HUES6 (cell line): ENCODE measurements around the gene HTATSF1.

Experiments used
- H3K27ac ChIP-seq: 2 replicates; pipeline ENCODE4 v1.7.0; 2013; ENCODE audit warnings: low read depth, mild to moderate bottlenecking, low read length, inconsistent platforms
- H3K27me3 ChIP-seq: 2 replicates; pipeline ENCODE4 v1.6.1; 2013; ENCODE audit warnings: low read length; ENCODE audit not compliant: control insufficient read depth, insufficient read depth
- H3K36me3 ChIP-seq: 2 replicates; pipeline ENCODE4 v1.6.1; 2013; ENCODE audit warnings: low read length; ENCODE audit not compliant: control insufficient read depth, insufficient read depth
- H3K4me1 ChIP-seq: 2 replicates; pipeline ENCODE4 v1.6.1; 2013; ENCODE audit warnings: low read length; ENCODE audit not compliant: control insufficient read depth, insufficient read depth
- H3K4me3 ChIP-seq: 2 replicates; pipeline ENCODE4 v1.5.1; 2013; ENCODE audit warnings: low read depth, low read length
- H3K9ac ChIP-seq: one replicate; pipeline ENCODE4 v1.6.1; 2013; ENCODE audit warnings: mild to moderate bottlenecking, low read length
- H3K9me3 ChIP-seq: 2 replicates; pipeline ENCODE4 v1.6.1; 2013; ENCODE audit warnings: low read depth, low read length; ENCODE audit not compliant: control insufficient read depth, insufficient read depth

Gene HTATSF1

DNA sequence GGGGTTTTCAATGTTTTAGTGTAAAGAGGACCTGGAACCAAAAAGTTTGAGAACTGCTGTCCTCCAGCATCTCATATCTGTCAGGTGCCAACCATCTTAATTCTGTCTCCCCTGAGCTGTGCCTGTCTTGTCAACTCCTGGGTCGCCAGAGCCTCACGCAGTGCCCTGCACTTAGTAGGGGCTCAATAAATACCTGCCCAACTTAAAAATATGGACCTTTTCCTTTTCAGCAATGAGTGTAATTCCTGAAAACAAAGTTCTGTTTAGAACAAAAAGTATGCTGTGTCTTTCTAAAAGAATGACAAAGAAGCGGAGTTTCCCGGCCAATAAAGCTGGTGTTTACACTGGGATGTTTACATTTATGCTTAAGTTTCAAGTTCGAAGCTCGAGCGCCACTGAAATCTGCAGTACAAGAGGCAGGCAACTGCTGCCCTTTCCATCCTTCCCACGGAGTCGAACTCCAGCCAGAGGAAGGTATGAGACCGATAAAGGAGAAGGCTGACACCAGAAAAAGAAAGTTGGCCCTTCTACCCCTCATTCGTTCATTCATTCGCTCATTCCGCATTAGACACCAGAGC lies 1.1 kb upstream of the HTATSF1 start:
- peak overlapping the region; percentile 43 for H3K9ac ChIP-seq
- H3K4me1 ChIP-seq: no peaks in the 10 kb centered on the region
- no peaks in the 10 kb centered on the region for H3K9me3 ChIP-seq
- no peaks in the 10 kb centered on the region for H3K27me3 ChIP-seq
- H3K36me3 ChIP-seq: peaks cover 14% of the 10 kb centered on the region
- H3K27ac ChIP-seq: peak overlapping the region; percentile 85; the same call in 1 of the 2 replicates
- H3K4me3 ChIP-seq: peak overlapping the region; percentile 79

DNA sequence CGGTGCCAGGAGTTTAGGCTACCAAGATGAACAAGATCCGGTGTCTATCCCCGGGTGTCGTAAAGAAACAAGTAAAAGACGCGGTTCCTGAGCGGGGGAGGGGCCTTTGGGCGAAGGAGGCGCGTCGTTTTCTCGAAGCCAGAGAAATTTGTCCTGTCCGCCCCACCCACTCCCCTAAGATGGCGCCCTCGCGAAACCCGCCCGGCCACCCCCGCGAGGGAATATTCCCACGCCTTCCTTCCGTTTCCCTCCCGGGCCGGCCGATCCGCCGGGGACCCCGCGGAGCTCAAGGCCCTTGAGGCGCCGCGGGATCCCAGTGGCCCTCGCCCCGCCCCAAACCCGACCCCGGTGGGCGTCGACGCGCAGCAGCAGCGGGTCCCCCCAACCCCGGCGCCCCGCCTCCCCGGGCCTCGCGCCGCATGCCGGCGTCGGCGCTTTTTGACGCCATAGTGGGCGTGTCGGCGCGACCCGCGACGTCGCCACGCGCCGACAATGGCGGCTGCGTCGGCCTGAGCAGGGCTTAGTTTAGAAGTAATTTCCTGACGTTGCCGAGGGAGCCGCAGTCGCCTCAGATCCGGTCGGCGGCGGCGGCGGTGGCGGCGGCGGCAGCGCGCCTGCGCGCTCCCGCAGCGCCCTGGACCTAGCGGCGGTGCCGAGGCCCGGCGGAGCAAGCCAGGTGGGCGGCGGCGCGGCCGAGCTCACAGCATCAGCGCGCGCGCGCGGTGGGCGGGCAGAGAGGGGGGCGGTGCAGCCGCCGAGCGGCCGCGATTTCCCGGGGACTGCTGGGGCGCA lies 432 bp upstream of the HTATSF1 start:
- peak overlapping the region; percentile 79 for H3K4me3 ChIP-seq
- H3K4me1 ChIP-seq: no peaks in the 10 kb centered on the region
- peak overlapping the region; percentile 75 for H3K9ac ChIP-seq
- H3K27ac ChIP-seq: peak overlapping the region; percentile 85
- no peaks in the 10 kb centered on the region for H3K9me3 ChIP-seq
- H3K27me3 ChIP-seq: no peaks in the 10 kb centered on the region
- H3K36me3 ChIP-seq: peaks cover 19% of the 10 kb centered on the region

DNA sequence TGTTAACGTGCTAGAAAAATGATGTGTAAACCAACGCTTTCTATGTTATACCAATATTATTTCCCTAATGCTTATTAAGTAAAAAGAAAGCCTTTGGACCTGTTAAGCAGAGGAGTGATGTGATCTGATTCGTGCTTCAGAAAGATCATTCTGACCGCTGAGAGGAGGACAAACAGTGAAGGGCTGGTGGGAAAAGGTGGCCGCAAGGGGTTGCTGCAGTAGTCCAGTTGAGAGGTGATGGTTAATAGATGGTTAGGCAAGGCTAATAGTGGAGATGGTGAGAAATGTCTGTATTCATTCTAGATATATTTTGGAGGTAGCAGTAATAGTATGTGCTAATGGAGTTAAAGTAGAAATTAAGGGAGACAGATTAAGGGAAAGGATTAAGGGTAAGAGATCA lies 21.7 kb downstream of the HTATSF1 start:
- H3K4me3 ChIP-seq: no peak overlapping the region
- H3K9ac ChIP-seq: no peak overlapping the region
- H3K4me1 ChIP-seq: no peaks in the 10 kb centered on the region
- no peaks in the 10 kb centered on the region for H3K36me3 ChIP-seq
- H3K27me3 ChIP-seq: peaks cover 28% of the 10 kb centered on the region
- H3K27ac ChIP-seq: no peak overlapping the region
- H3K9me3 ChIP-seq: no peaks in the 10 kb centered on the region

DNA sequence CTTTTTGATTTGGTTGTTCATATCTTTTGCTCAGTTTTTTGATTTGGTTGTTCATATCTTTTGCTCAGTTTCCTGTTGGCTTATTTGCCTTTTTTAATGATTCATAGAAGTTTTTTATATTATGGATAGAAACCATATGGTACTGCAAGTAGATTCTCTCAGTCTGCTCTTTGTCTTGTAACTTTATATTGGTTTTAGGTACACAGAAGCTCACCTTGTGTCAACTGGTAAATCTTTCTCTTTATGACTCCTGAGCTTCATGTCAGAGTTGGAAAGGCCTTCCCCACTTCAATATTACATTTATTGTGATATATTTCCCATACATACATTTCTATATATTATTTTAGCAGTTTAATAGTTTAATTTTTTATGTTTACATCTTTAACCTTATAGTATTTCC lies 26.4 kb downstream of the HTATSF1 start:
- no peak overlapping the region for H3K27ac ChIP-seq
- no peaks in the 10 kb centered on the region for H3K9me3 ChIP-seq
- H3K4me3 ChIP-seq: no peak overlapping the region
- peaks cover 22% of the 10 kb centered on the region for H3K27me3 ChIP-seq
- no peaks in the 10 kb centered on the region for H3K4me1 ChIP-seq
- no peaks in the 10 kb centered on the region for H3K36me3 ChIP-seq
- H3K9ac ChIP-seq: no peak overlapping the region

DNA sequence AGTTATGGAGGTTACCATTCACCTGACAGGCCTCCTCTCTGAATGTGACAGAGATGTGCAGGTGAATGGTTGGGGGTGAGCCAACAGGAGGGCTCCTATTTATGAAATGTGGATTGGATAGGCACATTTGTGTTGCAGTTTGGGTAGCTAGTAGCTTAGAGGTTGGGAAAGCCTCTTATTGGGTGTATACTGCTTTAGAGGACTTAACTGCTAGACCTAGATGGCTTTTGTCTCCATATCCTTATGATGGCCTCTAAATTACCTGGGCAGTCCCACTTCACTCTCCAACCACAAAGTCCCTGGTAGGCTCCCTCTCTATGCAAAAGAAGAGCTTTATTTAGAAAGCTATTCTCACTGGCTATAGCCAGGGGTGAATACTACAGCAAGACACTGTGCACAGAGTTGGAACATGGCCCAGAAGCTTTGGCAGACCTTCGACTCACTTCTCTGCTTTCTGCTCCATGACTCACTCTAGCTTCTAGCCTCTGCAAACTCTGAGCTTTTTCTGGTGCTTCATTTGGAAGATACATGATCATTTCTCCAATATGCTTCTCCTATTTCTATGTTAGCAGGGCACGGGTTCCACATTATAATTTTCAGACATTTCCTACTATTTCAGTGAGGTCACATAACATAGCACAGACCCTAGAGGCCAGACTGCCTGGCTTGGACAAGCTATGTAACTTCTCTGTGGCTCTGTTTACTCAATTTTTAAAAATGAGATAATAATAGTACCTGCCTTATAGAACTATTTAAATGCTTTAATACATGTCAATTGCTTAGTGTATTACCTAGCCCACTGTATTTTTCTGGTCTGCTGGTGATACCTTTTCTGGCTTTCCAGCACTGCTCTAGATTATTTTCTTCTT lies 28.6 kb downstream of the HTATSF1 start:
- H3K36me3 ChIP-seq: no peaks in the 10 kb centered on the region
- H3K4me3 ChIP-seq: no peak overlapping the region
- no peaks in the 10 kb centered on the region for H3K4me1 ChIP-seq
- peaks cover 10% of the 10 kb centered on the region for H3K27me3 ChIP-seq
- no peak overlapping the region for H3K9ac ChIP-seq
- H3K9me3 ChIP-seq: no peaks in the 10 kb centered on the region
- H3K27ac ChIP-seq: no peak overlapping the region

DNA sequence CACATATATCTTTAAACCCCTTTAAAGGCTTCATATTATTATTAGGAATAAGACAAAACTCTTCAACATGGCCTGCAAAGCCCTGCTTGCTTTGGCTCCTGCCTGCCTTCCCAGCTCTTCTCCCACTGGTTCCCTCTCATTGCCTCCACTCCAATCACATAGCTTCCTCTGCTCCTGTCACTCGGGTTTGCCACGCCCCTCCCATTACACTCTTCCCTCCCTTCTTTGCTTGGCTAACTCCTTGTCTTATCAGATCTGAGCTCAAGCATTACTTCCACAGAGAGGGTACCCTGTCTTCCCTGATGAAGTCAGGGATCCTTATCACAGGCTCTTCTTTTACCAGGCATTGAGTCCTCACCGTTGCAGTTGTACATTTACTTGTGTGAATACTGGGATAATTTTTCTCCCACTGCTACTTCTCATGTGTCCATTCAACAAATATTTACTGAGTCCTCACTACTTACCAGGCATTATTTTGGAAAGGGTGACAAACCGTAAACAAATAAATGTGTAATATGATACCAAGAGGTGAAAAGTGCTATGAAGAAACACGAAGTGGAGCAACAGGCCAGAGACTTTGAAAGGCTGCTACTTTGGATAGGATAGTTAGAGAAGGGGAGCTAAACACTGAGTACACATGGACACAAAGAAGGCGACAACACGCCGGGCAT lies 31.4 kb downstream of the HTATSF1 start:
- Histone ChIP-seq H3K9ac (no peak overlapping the region), H3K36me3 (no peaks in the 10 kb centered on the region), H3K27ac (no peak overlapping the region), H3K4me1 (no peaks in the 10 kb centered on the region), H3K9me3 (no peaks in the 10 kb centered on the region), H3K27me3 (peaks cover 16% of the 10 kb centered on the region; the same call in 1 of the 2 replicates), H3K4me3 (no peak overlapping the region)

DNA sequence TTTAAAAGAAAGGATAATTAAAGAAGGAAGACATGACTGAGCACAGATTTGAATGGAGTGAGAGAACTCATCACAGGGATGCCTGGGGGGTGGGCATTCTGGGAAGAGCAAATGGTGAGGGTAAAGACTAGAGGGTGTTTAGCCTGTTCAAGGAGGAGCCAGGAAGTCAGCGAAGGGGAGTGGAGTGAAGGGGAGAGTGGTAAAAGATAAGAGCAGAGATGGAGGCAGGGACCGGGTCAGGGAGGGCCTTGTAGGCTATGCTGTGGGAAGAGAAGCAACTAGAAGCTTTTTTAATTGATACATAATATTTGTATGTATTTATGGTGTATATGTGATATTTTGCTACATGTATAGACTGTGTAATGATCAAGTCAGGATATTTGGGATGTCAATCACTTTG lies 32.4 kb downstream of the HTATSF1 start:
- H3K9me3 ChIP-seq: no peaks in the 10 kb centered on the region
- H3K27ac ChIP-seq: no peak overlapping the region
- peaks cover 16% of the 10 kb centered on the region; the same call in 1 of the 2 replicates for H3K27me3 ChIP-seq
- no peak overlapping the region for H3K9ac ChIP-seq
- H3K4me3 ChIP-seq: no peak overlapping the region
- no peaks in the 10 kb centered on the region for H3K36me3 ChIP-seq
- no peaks in the 10 kb centered on the region for H3K4me1 ChIP-seq

DNA sequence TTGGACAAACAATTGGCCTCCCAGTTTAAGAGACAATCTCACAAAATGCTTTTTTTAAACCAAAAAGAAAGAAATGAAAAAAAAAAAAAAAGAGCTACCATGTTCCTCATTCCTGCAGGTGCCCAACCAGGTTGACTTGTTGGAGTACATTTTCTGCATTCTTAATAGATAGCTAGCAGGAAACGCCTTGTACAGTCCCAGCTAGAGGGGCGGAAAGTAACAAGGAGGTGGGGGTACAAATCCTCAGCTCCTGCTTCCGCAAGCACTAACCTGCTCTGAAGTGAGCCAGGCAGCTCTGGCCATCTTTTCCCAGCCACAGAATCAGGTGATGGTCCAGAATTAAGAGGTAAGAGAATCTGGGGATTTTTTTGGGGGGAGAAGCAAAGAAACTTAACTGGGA lies 34.6 kb downstream of the HTATSF1 start, which contains the start of gene VGLL1:
VGLL1 (plus strand) TSS at position 265 of the 400 bp plus-strand sequence. CDS start 3,806 bp downstream, outside the sequence.
- no peaks in the 10 kb centered on the region for H3K9me3 ChIP-seq
- peaks cover 20% of the 10 kb centered on the region for H3K27me3 ChIP-seq
- H3K27ac ChIP-seq: no peak within 1 kb of the TSS
- H3K4me3 ChIP-seq: no peak within 1 kb of the TSS
- H3K36me3 ChIP-seq: no peaks in the 10 kb centered on the region
- no peaks in the 10 kb centered on the region for H3K4me1 ChIP-seq
- no peak within 1 kb of the TSS for H3K9ac ChIP-seq

DNA sequence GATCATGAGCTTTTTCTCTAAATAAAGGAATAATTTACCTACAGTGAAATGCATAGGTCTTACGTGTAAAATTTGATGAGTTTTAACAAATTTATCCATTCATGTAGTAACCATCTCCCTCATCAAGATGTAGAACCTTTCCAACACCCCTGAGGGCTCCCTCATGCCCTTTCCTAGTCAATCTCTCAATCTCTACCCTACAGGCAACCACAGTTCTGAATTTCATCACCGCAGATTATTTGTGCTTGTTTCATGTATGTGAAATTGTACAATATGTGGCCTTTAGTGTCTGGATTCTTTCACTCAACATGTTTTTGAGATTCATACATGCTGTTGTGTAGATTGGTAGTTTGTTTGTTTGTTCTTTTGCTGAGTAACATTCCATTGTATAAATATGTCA lies 36.7 kb downstream of the HTATSF1 start:
- Histone ChIP-seq H3K9me3 (no peaks in the 10 kb centered on the region), H3K4me3 (no peak overlapping the region), H3K27me3 (peaks cover 24% of the 10 kb centered on the region), H3K4me1 (no peaks in the 10 kb centered on the region), H3K36me3 (no peaks in the 10 kb centered on the region), H3K27ac (no peak overlapping the region), H3K9ac (no peak overlapping the region)

DNA sequence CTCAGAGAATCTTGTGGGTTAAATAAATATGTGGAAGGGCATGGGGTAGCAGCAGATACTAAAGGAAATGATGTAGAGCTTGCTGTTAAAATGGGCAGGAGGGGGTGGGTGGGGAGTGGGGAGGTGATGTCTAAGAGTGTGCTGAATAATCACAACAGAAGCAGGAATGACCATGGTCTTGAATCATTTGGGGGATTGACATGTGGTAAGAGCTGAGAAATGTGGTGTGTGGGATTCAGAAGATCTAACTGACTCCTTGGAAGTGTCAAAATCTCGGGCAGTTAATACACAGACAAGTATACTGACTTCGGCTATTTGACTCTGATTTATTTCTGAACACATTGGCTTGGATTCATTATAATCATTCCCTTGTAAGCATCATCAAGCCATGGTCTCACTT lies 41.4 kb downstream of the HTATSF1 start:
- Histone ChIP-seq H3K9me3 (no peaks in the 10 kb centered on the region), H3K27ac (no peak overlapping the region), H3K4me3 (no peak overlapping the region), H3K9ac (no peak overlapping the region), H3K36me3 (no peaks in the 10 kb centered on the region), H3K4me1 (no peaks in the 10 kb centered on the region; the same call in 1 of the 2 replicates), H3K27me3 (peaks cover 20% of the 10 kb centered on the region)
